Osteocyte (in vitro differentiated cells): ENCODE data around the gene TENM4. TPM values are rescaled to one million over a fixed set of nuclear protein-coding genes. Genes with fewer than 3 reads are reported as not detected.

ENCODE experiments used
- DNase-seq: peaks from one replicate; pipeline ENCODE4 v3.0.0; 2021; ENCODE audit warnings: mixed read lengths; ENCODE audit not compliant: unreplicated experiment; ENCODE audit errors: extremely low spot score
- H3K27ac Mint-ChIP-seq: one replicate; pipeline ENCODE4 v1.8.0; 2021; ENCODE audit warnings: mild to moderate bottlenecking, mixed read lengths; ENCODE audit not compliant: unreplicated experiment
- H3K27me3 Mint-ChIP-seq: one replicate; pipeline ENCODE4 v1.8.0; 2021; ENCODE audit warnings: mixed read lengths; ENCODE audit not compliant: unreplicated experiment
- H3K36me3 Mint-ChIP-seq: one replicate; pipeline ENCODE4 v1.8.0; 2021; ENCODE audit warnings: mixed read lengths; ENCODE audit not compliant: unreplicated experiment
- H3K4me1 Mint-ChIP-seq: one replicate; pipeline ENCODE4 v1.8.0; 2021; ENCODE audit warnings: mixed read lengths; ENCODE audit not compliant: unreplicated experiment
- H3K4me3 Mint-ChIP-seq: one replicate; pipeline ENCODE4 v1.8.0; 2021; ENCODE audit warnings: mild to moderate bottlenecking, moderate library complexity, mixed read lengths; ENCODE audit not compliant: unreplicated experiment
- H3K9me3 Mint-ChIP-seq: one replicate; pipeline ENCODE4 v1.8.0; 2021; ENCODE audit warnings: mixed read lengths; ENCODE audit not compliant: unreplicated experiment
- total RNA-seq: library from RNA; stranded (reverse); gene quantifications from 2 replicates; pipeline ENCODE4 v1.2.1, GENCODE V29; 2021
- TF ChIP-seq, protein P1 (sequence below): fragments of 200-600 bp; sonication (generic); IDR thresholded peaks from 2 replicates; pipeline ENCODE4 v1.5.0; 2021; ENCODE audit warnings: antibody characterized with exemption, mild to moderate bottlenecking, moderate library complexity

TENM4 gene
- total RNA-seq, 1 donor from 2014 or later = 74.1 TPM

DNA sequence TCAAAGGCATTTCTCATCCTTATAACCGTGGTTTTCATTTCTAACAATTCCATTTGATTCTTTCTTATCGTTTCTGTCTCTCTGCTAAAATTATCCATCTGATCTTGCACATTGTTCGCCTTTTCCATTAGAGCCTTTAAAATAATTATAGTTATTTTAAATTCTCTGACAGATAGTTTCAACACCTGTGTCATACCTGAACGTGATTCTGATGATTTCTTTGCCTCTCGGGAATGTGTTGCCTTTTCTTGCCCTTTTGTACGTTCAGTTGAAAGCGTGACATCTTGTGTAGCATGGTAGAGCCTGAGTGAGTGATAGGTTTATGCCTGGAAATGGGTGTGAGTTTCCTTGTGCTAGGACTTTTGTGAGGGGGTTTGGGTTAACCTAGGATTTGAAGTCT is 744.7 kb downstream of the TENM4 start:
- peaks cover 74% of the 10 kb centered on the region for H3K4me1 Mint-ChIP-seq
- peak overlapping the region; percentile 48 for H3K27ac Mint-ChIP-seq
- TF ChIP-seq, protein P1, sequence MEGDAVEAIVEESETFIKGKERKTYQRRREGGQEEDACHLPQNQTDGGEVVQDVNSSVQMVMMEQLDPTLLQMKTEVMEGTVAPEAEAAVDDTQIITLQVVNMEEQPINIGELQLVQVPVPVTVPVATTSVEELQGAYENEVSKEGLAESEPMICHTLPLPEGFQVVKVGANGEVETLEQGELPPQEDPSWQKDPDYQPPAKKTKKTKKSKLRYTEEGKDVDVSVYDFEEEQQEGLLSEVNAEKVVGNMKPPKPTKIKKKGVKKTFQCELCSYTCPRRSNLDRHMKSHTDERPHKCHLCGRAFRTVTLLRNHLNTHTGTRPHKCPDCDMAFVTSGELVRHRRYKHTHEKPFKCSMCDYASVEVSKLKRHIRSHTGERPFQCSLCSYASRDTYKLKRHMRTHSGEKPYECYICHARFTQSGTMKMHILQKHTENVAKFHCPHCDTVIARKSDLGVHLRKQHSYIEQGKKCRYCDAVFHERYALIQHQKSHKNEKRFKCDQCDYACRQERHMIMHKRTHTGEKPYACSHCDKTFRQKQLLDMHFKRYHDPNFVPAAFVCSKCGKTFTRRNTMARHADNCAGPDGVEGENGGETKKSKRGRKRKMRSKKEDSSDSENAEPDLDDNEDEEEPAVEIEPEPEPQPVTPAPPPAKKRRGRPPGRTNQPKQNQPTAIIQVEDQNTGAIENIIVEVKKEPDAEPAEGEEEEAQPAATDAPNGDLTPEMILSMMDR = no peak

DNA sequence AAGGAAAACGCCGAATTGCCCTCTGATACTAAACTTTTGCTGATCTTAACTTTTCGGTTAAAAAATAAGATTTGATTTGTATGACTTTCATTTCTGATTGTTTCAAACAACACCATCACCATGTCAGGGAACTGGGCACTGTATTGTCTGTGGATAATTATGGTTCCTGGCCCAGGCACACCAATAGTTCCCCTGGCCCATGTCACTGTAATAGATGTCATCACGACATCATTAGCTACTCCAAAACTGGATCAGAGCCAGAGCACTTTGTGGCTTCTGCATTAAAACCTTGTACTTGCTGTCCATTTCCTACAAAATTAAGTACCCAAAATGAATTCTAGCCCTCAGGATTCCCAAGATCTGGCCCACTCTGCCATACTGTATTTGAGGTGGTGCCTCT is 746.7 kb downstream of the TENM4 start:
- Mint-ChIP-seq H3K4me3 (no peak overlapping the region), H3K9me3 (no peaks in the 10 kb centered on the region), H3K36me3 (peaks cover 8% of the 10 kb centered on the region), H3K27ac (peak overlapping the region; percentile 79), H3K4me1 (peaks cover 68% of the 10 kb centered on the region), H3K27me3 (no peaks in the 10 kb centered on the region)
- no peak for DNase-seq
- TF ChIP-seq, protein P1 = no peak

More for the DNA sequence above, 744.7 kb downstream of the TENM4 start:
- peaks cover 5% of the 10 kb centered on the region for H3K36me3 Mint-ChIP-seq
- no peaks in the 10 kb centered on the region for H3K27me3 Mint-ChIP-seq
- no peak overlapping the region for H3K4me3 Mint-ChIP-seq
- H3K9me3 Mint-ChIP-seq = no peaks in the 10 kb centered on the region
- no peak for DNase-seq

DNA sequence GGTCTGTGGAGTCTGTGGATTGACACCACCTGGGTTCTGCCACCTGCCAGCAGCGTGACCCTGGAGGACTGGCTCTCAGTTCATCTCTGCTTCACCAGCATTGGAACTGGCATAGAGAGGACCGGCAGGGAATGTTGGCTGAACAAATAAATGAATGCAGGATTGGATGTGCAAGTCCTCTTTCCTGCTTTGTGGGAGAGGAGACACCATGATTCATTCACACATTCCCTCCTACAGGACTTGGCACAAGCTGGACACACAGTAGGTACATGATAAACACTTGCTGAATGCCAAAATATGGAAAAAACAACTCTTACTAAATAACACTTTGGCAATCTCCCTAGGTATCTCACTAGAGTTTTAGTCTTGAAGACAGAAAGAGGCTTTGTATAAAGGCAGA is 749.6 kb downstream of the TENM4 start:
- no peak overlapping the region for H3K27ac Mint-ChIP-seq
- DNase-seq = no peak
- H3K4me1 Mint-ChIP-seq = peaks cover 39% of the 10 kb centered on the region
- TF ChIP-seq, protein P1 = no peak
- H3K9me3 Mint-ChIP-seq = no peaks in the 10 kb centered on the region
- no peak overlapping the region for H3K4me3 Mint-ChIP-seq
- H3K36me3 Mint-ChIP-seq = peaks cover 19% of the 10 kb centered on the region
- H3K27me3 Mint-ChIP-seq = no peaks in the 10 kb centered on the region

DNA sequence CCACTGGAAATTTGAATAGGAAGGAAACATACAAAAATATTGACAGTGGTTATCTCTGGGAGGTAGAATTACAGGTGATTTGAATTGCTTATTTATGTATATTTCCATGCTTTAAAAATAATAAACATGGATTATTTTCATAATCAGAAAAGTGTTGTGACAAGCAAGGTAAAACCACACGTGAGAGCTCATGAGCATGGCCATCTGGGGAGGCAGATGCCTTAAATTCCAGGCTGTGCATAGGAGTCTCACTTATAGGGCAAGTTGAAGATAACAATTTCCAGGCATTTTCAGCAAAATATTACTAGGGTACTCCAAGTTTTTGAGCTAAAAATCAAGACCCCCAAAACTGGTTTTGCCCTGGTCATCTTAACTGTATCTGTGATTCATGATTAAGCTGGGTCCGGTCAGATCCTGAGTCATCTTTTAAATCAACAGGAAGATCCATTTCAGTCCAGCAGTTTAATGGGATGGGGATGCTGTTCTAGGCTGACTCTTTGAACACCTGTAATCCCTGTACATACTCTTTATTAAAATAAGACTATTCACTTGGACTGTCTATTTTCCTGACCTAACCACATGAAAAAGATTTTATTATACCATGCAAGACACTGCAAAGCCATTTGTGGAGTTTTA is 750.4 kb downstream of the TENM4 start:
- peaks cover 32% of the 10 kb centered on the region for H3K4me1 Mint-ChIP-seq
- no peak overlapping the region for H3K27ac Mint-ChIP-seq
- DNase-seq = no peak
- no peak overlapping the region for H3K4me3 Mint-ChIP-seq
- TF ChIP-seq, protein P1 = no peak
- H3K9me3 Mint-ChIP-seq = no peaks in the 10 kb centered on the region
- H3K36me3 Mint-ChIP-seq = peaks cover 22% of the 10 kb centered on the region
- H3K27me3 Mint-ChIP-seq = no peaks in the 10 kb centered on the region

DNA sequence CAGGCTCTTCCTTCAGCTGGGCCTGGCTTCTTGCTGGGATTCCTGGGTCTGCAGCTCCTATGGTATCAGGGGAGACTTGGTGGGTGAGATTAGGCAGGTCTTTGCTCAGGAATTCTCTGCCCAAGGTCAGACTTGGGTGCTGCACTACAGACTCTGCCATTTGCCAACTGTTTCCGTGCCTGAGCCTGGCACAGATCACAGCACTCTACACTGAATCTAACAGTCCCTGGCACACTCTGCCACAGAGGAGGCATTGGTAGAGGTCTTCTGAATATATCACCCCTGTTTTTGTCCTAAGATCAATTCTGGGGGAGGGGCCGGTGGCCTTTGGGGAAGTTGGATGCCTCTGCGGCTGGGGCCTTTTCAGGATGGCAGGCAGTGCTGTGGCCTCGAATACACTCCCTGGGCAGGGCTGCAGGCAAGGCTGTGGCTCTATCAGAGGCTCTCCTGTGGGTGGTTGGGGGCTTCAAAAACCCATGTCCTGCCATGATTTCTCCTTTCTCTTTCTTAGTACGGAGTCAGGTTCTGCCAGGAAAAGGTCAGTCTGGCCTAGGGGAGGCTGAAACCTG is 751.2 kb downstream of the TENM4 start:
- Mint-ChIP-seq H3K4me1 (peaks cover 31% of the 10 kb centered on the region), H3K27me3 (no peaks in the 10 kb centered on the region), H3K36me3 (peaks cover 21% of the 10 kb centered on the region), H3K27ac (no peak overlapping the region), H3K4me3 (no peak overlapping the region), H3K9me3 (no peaks in the 10 kb centered on the region)
- TF ChIP-seq, protein P1 = no peak
- no peak for DNase-seq
